Rectal smooth muscle tissue (tissue), 1 donor: ENCODE results near the gene DLG2.

ENCODE experiments used
- H3K27ac ChIP-seq: one replicate; pipeline ENCODE4 v1.7.0; 2013; ENCODE audit warnings: low read depth, low read length, inconsistent platforms
- H3K27me3 ChIP-seq: one replicate; pipeline ENCODE4 v1.7.0; 2013; ENCODE audit warnings: low read length; ENCODE audit not compliant: control insufficient read depth, insufficient read depth
- H3K36me3 ChIP-seq: one replicate; pipeline ENCODE4 v1.7.0; 2013; ENCODE audit warnings: low read length; ENCODE audit not compliant: control insufficient read depth, insufficient read depth
- H3K4me1 ChIP-seq: one replicate; pipeline ENCODE4 v1.7.0; 2013; ENCODE audit warnings: low read length; ENCODE audit not compliant: control insufficient read depth, insufficient read depth
- H3K4me3 ChIP-seq: one replicate; pipeline ENCODE4 v1.7.0; 2013; ENCODE audit warnings: low read length
- H3K9ac ChIP-seq: one replicate; pipeline ENCODE4 v1.7.0; 2013; ENCODE audit warnings: low read length

Gene DLG2

GRCh38 chr11:84465040-84465439 is 1162.1 kb downstream of the DLG2 start:
- no peaks in the 10 kb centered on the region for H3K27me3 ChIP-seq
- H3K36me3 ChIP-seq = no peaks in the 10 kb centered on the region
- no peak overlapping the region for H3K9ac ChIP-seq
- H3K4me3 ChIP-seq = no peak overlapping the region
- H3K4me1 ChIP-seq = no peaks in the 10 kb centered on the region
- H3K27ac ChIP-seq = no peak overlapping the region

GRCh38 chr11:84455691-84456090 is 1171.5 kb downstream of the DLG2 start:
- Histone ChIP-seq H3K4me1 (no peaks in the 10 kb centered on the region), H3K36me3 (no peaks in the 10 kb centered on the region), H3K27ac (no peak overlapping the region), H3K4me3 (no peak overlapping the region), H3K9ac (no peak overlapping the region), H3K27me3 (no peaks in the 10 kb centered on the region)

- no peak overlapping the region for H3K27ac ChIP-seq
- no peaks in the 10 kb centered on the region for H3K27me3 ChIP-seq
- no peaks in the 10 kb centered on the region for H3K36me3 ChIP-seq
- H3K4me3 ChIP-seq = no peak overlapping the region
- no peaks in the 10 kb centered on the region for H3K4me1 ChIP-seq
- no peak overlapping the region for H3K9ac ChIP-seq
These were observed 1174.9 kb downstream of the DLG2 start for GRCh38 chr11:84452211-84452610.

GRCh38 chr11:84438565-84438964 is 1188.6 kb downstream of the DLG2 start:
- Histone ChIP-seq H3K27me3 (no peaks in the 10 kb centered on the region), H3K4me1 (no peaks in the 10 kb centered on the region), H3K4me3 (no peak overlapping the region), H3K9ac (no peak overlapping the region), H3K27ac (no peak overlapping the region), H3K36me3 (no peaks in the 10 kb centered on the region)

GRCh38 chr11:84437071-84437980 is 1189.8 kb downstream of the DLG2 start:
- no peaks in the 10 kb centered on the region for H3K36me3 ChIP-seq
- H3K9ac ChIP-seq = no peak overlapping the region
- H3K27me3 ChIP-seq = no peaks in the 10 kb centered on the region
- no peak overlapping the region for H3K27ac ChIP-seq
- H3K4me1 ChIP-seq = no peaks in the 10 kb centered on the region
- no peak overlapping the region for H3K4me3 ChIP-seq

GRCh38 chr11:84430661-84431060 is 1196.5 kb downstream of the DLG2 start:
- Histone ChIP-seq H3K27me3 (no peaks in the 10 kb centered on the region), H3K36me3 (no peaks in the 10 kb centered on the region), H3K4me3 (no peak overlapping the region), H3K27ac (no peak overlapping the region), H3K9ac (no peak overlapping the region), H3K4me1 (no peaks in the 10 kb centered on the region)

GRCh38 chr11:84425673-84426072 is 1201.5 kb downstream of the DLG2 start:
- Histone ChIP-seq H3K9ac (no peak overlapping the region), H3K27me3 (no peaks in the 10 kb centered on the region), H3K4me1 (no peaks in the 10 kb centered on the region), H3K27ac (no peak overlapping the region), H3K4me3 (no peak overlapping the region), H3K36me3 (no peaks in the 10 kb centered on the region)

- no peak overlapping the region for H3K4me3 ChIP-seq
- no peak overlapping the region for H3K27ac ChIP-seq
- no peaks in the 10 kb centered on the region for H3K36me3 ChIP-seq
- H3K27me3 ChIP-seq = no peaks in the 10 kb centered on the region
- no peak overlapping the region for H3K9ac ChIP-seq
- no peaks in the 10 kb centered on the region for H3K4me1 ChIP-seq
These were observed 1206.9 kb downstream of the DLG2 start for GRCh38 chr11:84420271-84420670.

- Histone ChIP-seq H3K36me3 (no peaks in the 10 kb centered on the region), H3K9ac (no peak overlapping the region), H3K27me3 (no peaks in the 10 kb centered on the region), H3K4me3 (no peak overlapping the region), H3K4me1 (no peaks in the 10 kb centered on the region), H3K27ac (no peak overlapping the region)
These were observed 1207.5 kb downstream of the DLG2 start for GRCh38 chr11:84419616-84420015.

- no peak overlapping the region for H3K9ac ChIP-seq
- no peak overlapping the region for H3K4me3 ChIP-seq
- H3K27me3 ChIP-seq = no peaks in the 10 kb centered on the region
- no peaks in the 10 kb centered on the region for H3K4me1 ChIP-seq
- no peaks in the 10 kb centered on the region for H3K36me3 ChIP-seq
- H3K27ac ChIP-seq = no peak overlapping the region
These were observed 1212.2 kb downstream of the DLG2 start for GRCh38 chr11:84414920-84415319.

GRCh38 chr11:84413549-84413948 is 1213.6 kb downstream of the DLG2 start:
- no peaks in the 10 kb centered on the region for H3K36me3 ChIP-seq
- H3K4me3 ChIP-seq = no peak overlapping the region
- H3K27ac ChIP-seq = no peak overlapping the region
- H3K27me3 ChIP-seq = no peaks in the 10 kb centered on the region
- no peak overlapping the region for H3K9ac ChIP-seq
- no peaks in the 10 kb centered on the region for H3K4me1 ChIP-seq

GRCh38 chr11:84412862-84413261 is 1214.3 kb downstream of the DLG2 start:
- Histone ChIP-seq H3K4me1 (no peaks in the 10 kb centered on the region), H3K9ac (no peak overlapping the region), H3K27me3 (no peaks in the 10 kb centered on the region), H3K36me3 (no peaks in the 10 kb centered on the region), H3K27ac (no peak overlapping the region), H3K4me3 (no peak overlapping the region)

GRCh38 chr11:84408946-84409411 is 1218.2 kb downstream of the DLG2 start:
- H3K4me3 ChIP-seq = no peak overlapping the region
- no peak overlapping the region for H3K9ac ChIP-seq
- no peak overlapping the region for H3K27ac ChIP-seq
- H3K27me3 ChIP-seq = no peaks in the 10 kb centered on the region
- H3K36me3 ChIP-seq = no peaks in the 10 kb centered on the region
- H3K4me1 ChIP-seq = no peaks in the 10 kb centered on the region
